Esophagus mucosa (tissue), 1 donor: ENCODE results near the gene WFDC1. TPM values are rescaled to one million over a fixed set of nuclear protein-coding genes. Genes with fewer than 3 reads are reported as not detected.

Source experiments
- ATAC-seq: fragments of 200-7000 bp; cut with Tn5 transposase; one replicate; pipeline ENCODE4 v1.9.1; 2020
- total RNA-seq: library from RNA; stranded (reverse); gene quantifications from one replicate; pipeline ENCODE4 v1.2.4, GENCODE V29; 2023
- donor health status: DM: yes; HTN: yes; CAD: no.

WFDC1 gene
- 1.1 TPM for total RNA-seq

- ATAC-seq, result peak; percentile 11
Measured at GRCh38 chr16:84294531-84295142, at the start of gene WFDC1. Gene WFDC1, plus strand, starts transcription at chr16:84294878. Its CDS starts 94 bp downstream, at chr16:84294972.

GRCh38 chr16:84245956-84246678 lies 48.6 kb upstream of the WFDC1 start:
- no peak for ATAC-seq

- no peak for ATAC-seq
Measured at GRCh38 chr16:84246679-84247077, 48.0 kb upstream of the WFDC1 start.

- no peak for ATAC-seq
Measured at GRCh38 chr16:84247331-84247730, 47.3 kb upstream of the WFDC1 start.

GRCh38 chr16:84247844-84248243 lies 46.8 kb upstream of the WFDC1 start:
- peak; percentile 82 for ATAC-seq

GRCh38 chr16:84252184-84252583 lies 42.5 kb upstream of the WFDC1 start:
- ATAC-seq, result no peak

- no peak for ATAC-seq
Measured at GRCh38 chr16:84253173-84253572, 41.5 kb upstream of the WFDC1 start.

- ATAC-seq, result no peak
Measured at GRCh38 chr16:84254062-84254461, 40.6 kb upstream of the WFDC1 start.

- no peak for ATAC-seq
Measured at GRCh38 chr16:84255050-84255810, 39.4 kb upstream of the WFDC1 start.

- no peak for ATAC-seq
Measured at GRCh38 chr16:84258266-84258665, 36.4 kb upstream of the WFDC1 start.

- no peak for ATAC-seq
Measured at GRCh38 chr16:84259691-84260090, 35.0 kb upstream of the WFDC1 start.

- no peak for ATAC-seq
Measured at GRCh38 chr16:84260766-84261554, 33.7 kb upstream of the WFDC1 start.

- ATAC-seq, result no peak
Measured at GRCh38 chr16:84262031-84262430, 32.6 kb upstream of the WFDC1 start.

GRCh38 chr16:84262939-84263338 lies 31.7 kb upstream of the WFDC1 start:
- ATAC-seq, result no peak

- peak; percentile 62 for ATAC-seq
Measured at GRCh38 chr16:84266451-84266850, 28.2 kb upstream of the WFDC1 start.

GRCh38 chr16:84267380-84267779 lies 27.3 kb upstream of the WFDC1 start:
- ATAC-seq, result no peak

- no peak for ATAC-seq
Measured at GRCh38 chr16:84268291-84269040, 26.2 kb upstream of the WFDC1 start.

- ATAC-seq, result no peak
Measured at GRCh38 chr16:84270071-84270470, 24.6 kb upstream of the WFDC1 start.

GRCh38 chr16:84270531-84270930 lies 24.1 kb upstream of the WFDC1 start:
- ATAC-seq, result no peak

GRCh38 chr16:84271037-84271436 lies 23.6 kb upstream of the WFDC1 start:
- no peak for ATAC-seq

- no peak for ATAC-seq
Measured at GRCh38 chr16:84271866-84272265, 22.8 kb upstream of the WFDC1 start.

GRCh38 chr16:84272740-84273320 lies 21.8 kb upstream of the WFDC1 start:
- no peak for ATAC-seq
